ENCODE data around the gene OPRM1.
"Not testable (repeated sequence)": the region's sequence is repeated elsewhere in the genome, so short reads cannot be mapped to it uniquely, and the experiment has no call there.

OPRM1 gene

DNA sequence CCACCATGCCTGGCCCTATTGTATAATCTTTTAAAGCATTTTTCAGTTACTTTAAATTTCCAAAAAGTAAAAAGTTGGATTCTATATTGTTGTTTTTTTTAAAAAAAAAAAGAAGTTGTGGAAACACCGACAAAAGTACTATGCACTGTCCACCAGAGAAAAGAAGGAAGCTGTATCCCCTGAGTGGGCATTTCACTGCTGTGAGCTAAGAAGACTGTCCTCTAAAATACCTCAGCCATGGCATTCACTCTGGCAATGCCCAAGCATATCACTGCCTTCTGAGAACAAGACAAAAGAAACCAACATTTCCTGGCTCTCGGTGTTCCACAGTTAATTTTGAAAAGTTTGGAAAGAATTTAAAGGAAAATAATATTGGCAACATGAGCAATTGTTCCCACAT is 199.8 kb downstream of the OPRM1 start:
- peaks cover 19% of the 10 kb centered on the region for H3K4me1 ChIP-seq (ENCODE audit: insufficient read depth, low read length)

DNA sequence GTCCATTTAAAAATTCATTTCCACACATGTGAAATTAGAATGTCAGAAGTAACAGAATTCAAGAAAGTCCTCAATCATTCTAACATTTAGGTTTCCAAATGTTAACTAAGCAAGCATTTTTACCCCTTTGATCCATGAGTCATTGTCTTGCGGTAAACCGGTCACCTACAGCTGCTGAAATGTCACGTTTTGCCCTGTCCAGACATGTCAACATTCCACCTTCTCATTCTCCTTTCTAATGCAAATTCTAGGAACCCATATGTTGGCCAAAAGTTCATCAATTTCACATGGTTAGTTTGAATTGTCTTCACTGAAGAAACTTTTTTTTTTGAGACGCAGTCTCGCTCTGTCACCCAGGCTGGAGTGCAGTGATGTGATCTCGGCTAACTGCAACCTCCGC is 200.4 kb downstream of the OPRM1 start:
- Histone ChIP-seq H3K36me3 (ENCODE audit: insufficient read depth, low read length) (no peaks in the 10 kb centered on the region), H3K4me1 (ENCODE audit: insufficient read depth, low read length) (peaks cover 22% of the 10 kb centered on the region), H3K9ac (ENCODE audit: low read depth, low read length) (no peak overlapping the region), H3K9me3 (ENCODE audit: control insufficient read depth, insufficient read depth, low read length) (no peaks in the 10 kb centered on the region)

More for the DNA sequence above, 199.8 kb downstream of the OPRM1 start:
- no peaks in the 10 kb centered on the region for H3K36me3 ChIP-seq (ENCODE audit: insufficient read depth, low read length)
- no peaks in the 10 kb centered on the region for H3K9me3 ChIP-seq (ENCODE audit: control insufficient read depth, insufficient read depth, low read length)
- H3K9ac ChIP-seq (ENCODE audit: low read depth, low read length), result no peak overlapping the region

DNA sequence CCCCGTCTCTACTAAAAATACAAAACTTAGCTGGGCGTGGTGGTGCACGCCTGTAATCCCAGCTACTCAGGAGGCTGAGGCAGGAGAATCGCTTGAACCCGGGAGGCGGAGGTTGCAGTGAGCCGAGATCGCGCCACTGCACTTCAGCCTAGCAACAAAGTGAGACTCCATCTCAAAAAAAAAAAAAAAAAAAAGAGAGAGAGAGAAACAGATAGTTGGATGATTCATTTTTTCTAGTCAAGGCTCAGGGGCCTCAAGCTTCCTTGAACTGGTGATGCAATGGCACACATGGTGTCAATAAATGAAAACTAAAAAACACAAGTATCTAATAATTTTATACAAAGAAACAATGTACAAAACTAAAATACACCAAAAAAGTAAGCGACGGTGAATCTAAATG is 202.0 kb downstream of the OPRM1 start:
- not testable (repeated sequence) for H3K9ac ChIP-seq (ENCODE audit: low read depth, low read length); H3K9me3 ChIP-seq (ENCODE audit: control insufficient read depth, insufficient read depth, low read length); H3K36me3 ChIP-seq (ENCODE audit: insufficient read depth, low read length)
- H3K4me1 ChIP-seq (ENCODE audit: insufficient read depth, low read length), result peaks cover 28% of the 10 kb centered on the region

DNA sequence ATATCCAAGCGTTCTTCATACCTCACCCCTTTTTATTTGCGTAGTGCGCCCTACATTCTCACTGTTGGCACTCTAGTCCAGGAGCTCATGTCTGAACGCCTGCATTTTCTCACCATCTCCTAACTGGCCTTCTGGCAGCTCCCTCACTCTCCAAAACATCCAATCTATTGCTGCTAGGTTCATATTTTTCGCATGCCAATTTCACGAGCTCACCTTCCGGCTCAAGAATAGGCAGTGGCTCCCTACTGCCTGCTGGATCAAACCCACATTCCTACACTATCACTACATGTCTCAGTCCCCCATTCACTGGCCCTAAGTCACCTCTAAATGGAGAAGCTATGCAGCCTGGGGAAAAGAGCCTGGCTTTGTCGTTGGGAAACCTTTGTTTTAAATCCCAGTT is 202.5 kb downstream of the OPRM1 start:
- Histone ChIP-seq H3K36me3 (ENCODE audit: insufficient read depth, low read length) (no peaks in the 10 kb centered on the region), H3K9me3 (ENCODE audit: control insufficient read depth, insufficient read depth, low read length) (no peaks in the 10 kb centered on the region), H3K4me1 (ENCODE audit: insufficient read depth, low read length) (peaks cover 33% of the 10 kb centered on the region), H3K9ac (ENCODE audit: low read depth, low read length) (no peak overlapping the region)

DNA sequence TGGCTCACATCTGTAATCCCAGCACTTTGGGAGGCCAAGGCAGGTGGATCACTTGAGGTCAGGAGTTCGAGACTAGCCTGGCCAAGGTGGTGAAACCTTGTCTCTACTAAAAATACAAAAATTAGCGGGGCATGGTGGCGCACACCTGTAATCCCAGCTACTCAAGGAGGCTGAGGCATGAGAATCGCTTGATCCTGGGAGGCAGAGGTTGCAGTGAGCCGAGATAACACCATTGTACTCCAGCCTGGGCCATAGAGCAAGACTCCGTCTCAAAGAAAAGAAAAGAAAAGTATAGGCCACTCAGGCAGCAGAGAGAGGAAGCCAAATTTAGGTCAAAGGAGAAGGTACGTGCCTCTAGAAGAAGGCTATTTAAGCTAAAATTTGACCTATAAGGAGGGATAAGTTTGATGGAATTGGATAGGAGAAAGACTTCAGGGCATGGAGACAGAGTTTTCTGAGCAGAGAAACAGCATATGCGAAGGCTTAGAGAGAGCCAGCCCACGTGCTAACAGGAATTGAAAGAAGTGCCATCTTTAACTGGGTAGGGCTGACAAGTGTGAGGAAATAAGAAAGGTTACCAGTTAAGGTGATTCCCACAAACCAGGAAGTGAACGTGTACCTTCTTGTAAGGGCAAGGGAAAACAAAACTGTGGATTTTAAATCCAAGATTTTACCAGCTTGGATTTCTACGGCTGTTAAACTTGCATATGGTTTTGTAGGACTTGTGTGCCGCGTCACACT is 203.7 kb downstream of the OPRM1 start:
- Histone ChIP-seq H3K4me1 (ENCODE audit: insufficient read depth, low read length) (peaks cover 38% of the 10 kb centered on the region), H3K9me3 (ENCODE audit: control insufficient read depth, insufficient read depth, low read length) (no peaks in the 10 kb centered on the region), H3K36me3 (ENCODE audit: insufficient read depth, low read length) (no peaks in the 10 kb centered on the region), H3K9ac (ENCODE audit: low read depth, low read length) (no peak overlapping the region)

DNA sequence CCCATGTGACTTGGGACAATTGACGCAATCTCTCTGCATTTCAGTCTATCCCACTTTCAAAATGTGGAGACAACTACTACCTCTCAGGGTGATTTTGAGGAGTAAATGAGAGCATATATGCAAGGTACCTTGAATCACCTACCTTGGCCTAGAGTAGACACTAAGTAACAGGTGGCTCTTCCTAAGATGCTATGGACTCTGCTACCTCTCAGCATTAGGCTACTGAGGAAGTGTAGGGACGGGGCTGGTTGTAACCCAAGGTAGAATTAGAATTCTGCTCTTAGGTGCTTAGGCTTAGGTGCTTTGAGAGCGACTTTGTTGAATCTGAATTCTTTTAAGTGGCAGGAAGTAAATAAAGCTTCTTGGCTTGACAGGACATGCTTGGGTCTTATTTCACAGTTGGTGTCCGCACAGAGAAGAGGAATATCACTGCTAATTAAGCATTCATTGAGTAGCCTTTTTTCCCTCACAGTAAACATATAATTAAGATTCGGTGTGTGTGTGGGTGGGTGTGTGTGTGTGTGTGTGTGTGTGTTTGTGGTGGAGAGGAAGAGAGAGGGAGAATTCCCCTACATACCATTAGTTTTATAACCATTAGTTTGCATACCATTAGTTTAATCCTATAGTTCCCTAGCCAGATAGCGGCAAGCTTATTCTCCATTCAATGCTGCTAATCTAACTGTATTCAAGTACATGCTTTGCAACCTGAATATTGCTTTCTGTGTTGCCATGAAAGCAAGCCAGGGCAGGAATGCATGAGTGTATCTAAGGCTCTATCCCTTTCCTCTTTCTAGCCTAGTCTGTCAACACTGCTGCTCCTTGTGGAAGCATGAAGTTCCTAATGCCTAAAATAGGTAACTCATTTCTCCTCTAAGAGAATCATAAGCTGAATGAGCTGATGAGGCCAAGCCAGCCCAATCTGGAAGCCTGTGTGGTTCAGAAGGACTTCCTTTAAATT is 205.0 kb downstream of the OPRM1 start:
- H3K4me1 ChIP-seq (ENCODE audit: insufficient read depth, low read length), result peaks cover 35% of the 10 kb centered on the region
- no peak overlapping the region for H3K9ac ChIP-seq (ENCODE audit: low read depth, low read length)
- H3K36me3 ChIP-seq (ENCODE audit: insufficient read depth, low read length), result no peaks in the 10 kb centered on the region
- H3K9me3 ChIP-seq (ENCODE audit: control insufficient read depth, insufficient read depth, low read length), result no peaks in the 10 kb centered on the region

DNA sequence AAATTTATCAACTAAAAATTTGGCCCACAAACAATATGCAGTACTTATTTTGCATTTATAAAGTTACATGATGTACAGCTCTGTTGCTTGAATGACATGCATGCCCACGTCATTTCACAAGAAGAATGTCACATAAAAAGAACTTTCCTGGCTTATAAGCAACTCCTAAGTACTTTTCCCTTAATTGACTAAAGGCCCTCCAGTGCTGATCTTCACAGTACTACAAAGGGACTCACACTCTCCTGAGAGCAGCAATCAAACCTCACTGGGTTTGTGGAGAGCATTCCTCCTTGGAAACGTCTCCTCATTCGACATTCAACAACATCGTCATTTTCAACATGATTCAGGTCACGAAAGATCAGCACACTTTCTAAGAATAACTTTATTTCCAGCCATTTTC is 206.5 kb downstream of the OPRM1 start:
- Histone ChIP-seq H3K9me3 (ENCODE audit: control insufficient read depth, insufficient read depth, low read length) (no peaks in the 10 kb centered on the region), H3K9ac (ENCODE audit: low read depth, low read length) (no peak overlapping the region), H3K4me1 (ENCODE audit: insufficient read depth, low read length) (peaks cover 28% of the 10 kb centered on the region; the same call in 1 of the 2 replicates), H3K36me3 (ENCODE audit: insufficient read depth, low read length) (no peaks in the 10 kb centered on the region)

DNA sequence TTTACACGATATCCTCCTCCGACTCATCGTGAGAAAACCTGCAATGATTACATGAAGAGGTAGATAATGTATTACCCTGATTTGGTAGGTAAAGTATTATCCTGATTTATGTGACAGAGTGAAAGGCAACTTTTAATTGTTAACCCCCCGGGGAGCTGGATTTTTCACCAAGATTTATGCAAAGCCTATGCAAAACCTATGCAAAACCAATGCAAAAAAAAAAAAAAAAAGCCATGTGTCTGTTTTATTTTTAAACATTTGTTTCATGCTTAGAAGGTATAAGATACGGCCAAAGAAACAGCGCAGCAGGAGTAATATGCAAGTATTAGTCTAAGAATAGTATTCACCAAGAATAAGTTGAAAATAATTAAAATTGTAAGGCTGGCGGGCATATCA is 207.7 kb downstream of the OPRM1 start:
- H3K9me3 ChIP-seq (ENCODE audit: control insufficient read depth, insufficient read depth, low read length), result no peaks in the 10 kb centered on the region
- peaks cover 28% of the 10 kb centered on the region; the same call in 1 of the 2 replicates for H3K4me1 ChIP-seq (ENCODE audit: insufficient read depth, low read length)
- H3K36me3 ChIP-seq (ENCODE audit: insufficient read depth, low read length), result no peaks in the 10 kb centered on the region
- H3K9ac ChIP-seq (ENCODE audit: low read depth, low read length), result peak overlapping the region; percentile 13; the same call in 1 of the 2 replicates

DNA sequence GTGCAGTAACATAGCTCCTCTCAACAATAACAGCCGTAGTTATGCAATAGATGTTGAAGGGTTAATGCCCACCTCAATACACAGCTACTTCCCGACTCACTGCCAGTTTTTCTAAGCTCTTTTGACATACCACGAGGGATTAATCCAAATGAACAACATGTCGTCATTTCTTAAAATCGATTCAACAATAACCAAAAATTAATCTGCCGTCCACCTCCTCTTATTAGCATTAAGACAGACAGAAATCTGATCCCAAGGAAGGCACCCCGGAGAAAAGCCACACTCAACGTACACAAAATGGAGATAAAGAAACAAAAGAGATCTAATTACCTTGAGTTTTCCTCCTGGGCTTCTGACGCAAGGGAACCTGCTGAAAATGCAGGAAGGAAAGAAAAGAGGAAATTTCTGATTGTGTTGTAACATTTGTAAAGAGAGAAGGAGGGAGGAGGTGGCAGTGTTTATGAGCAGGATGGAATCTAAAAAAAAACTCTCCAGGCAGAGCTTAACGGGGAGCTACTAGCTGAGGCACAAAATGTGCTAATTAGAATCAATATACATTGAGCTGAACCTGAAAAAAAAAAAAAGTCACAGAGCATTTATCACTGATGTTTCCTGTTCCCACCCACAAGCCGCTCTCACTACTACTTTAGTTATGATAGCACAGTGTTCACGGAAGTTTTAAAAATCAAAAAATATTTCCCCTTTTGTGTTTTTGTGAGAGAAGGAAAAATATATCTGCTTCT is 208.2 kb downstream of the OPRM1 start:
- Histone ChIP-seq H3K9ac (ENCODE audit: low read depth, low read length) (peak overlapping the region; percentile 13), H3K36me3 (ENCODE audit: insufficient read depth, low read length) (no peaks in the 10 kb centered on the region)

DNA sequence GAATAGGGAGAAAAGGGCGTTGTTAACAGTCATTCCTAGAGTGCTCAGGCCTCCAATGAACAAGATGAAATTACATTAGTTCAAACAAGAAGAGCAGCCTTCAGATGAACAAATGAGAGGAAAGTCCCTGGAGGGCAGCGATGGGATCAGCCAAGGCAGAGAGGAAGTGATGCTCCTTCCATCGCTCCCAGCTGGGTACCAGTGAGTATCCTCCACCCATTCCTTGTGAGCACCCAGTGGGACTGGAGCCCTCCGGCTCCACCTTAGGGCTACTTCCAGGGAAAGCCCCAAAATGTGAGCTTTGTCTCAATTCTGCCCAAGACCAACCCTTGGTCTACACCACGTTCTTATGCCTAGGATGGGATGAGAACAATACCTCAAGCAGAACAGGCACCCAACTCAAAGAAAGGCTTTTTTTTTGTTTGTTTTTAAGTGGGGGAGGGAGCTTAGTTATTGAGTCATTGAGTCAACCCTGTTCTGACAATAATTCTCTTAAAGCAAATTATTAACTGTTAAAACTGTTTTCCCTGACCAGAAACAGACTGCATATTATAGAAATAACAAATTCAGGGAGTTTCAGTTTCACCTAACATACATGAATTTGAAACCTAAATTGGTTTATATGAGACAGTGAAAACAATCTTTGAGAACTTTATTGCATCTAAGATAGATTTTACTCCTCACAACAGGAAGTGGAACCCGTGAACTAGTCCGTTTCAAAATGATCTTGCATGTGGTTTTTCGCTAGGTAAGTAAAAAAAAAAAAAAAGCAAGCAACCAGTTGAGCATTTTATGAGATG is 210.7 kb downstream of the OPRM1 start:
- H3K36me3 ChIP-seq (ENCODE audit: insufficient read depth, low read length), result no peaks in the 10 kb centered on the region
- H3K9me3 ChIP-seq (ENCODE audit: control insufficient read depth, insufficient read depth, low read length), result no peaks in the 10 kb centered on the region
- no peak overlapping the region for H3K9ac ChIP-seq (ENCODE audit: low read depth, low read length)
- H3K4me1 ChIP-seq (ENCODE audit: insufficient read depth, low read length), result peaks cover 16% of the 10 kb centered on the region; the same call in 1 of the 2 replicates

More for the DNA sequence above, 208.2 kb downstream of the OPRM1 start:
- Histone ChIP-seq H3K4me1 (ENCODE audit: insufficient read depth, low read length) (peaks cover 28% of the 10 kb centered on the region; the same call in 1 of the 2 replicates), H3K9me3 (ENCODE audit: control insufficient read depth, insufficient read depth, low read length) (no peaks in the 10 kb centered on the region)

DNA sequence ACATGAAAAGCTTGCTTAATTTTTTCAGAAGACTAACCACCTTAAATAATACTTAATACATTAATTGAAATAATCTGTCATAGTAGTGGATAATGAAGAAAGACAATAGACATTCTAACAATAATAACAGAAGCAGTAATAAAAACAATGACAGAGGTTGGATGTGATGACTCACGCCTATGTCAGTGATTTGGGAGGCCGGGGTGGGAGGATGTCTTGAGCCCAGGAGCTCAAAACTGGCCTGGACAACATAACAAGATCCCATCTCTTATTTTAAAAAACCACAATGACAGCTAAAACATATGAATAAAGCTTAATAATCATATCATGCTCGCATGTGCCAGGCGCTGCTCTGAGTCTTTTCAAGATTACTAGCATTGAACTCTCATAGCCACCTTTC is 212.1 kb downstream of the OPRM1 start:
- Histone ChIP-seq H3K9ac (ENCODE audit: low read depth, low read length) (no peak overlapping the region), H3K9me3 (ENCODE audit: control insufficient read depth, insufficient read depth, low read length) (no peaks in the 10 kb centered on the region), H3K36me3 (ENCODE audit: insufficient read depth, low read length) (no peaks in the 10 kb centered on the region), H3K4me1 (ENCODE audit: insufficient read depth, low read length) (peaks cover 10% of the 10 kb centered on the region; the same call in 1 of the 2 replicates)

DNA sequence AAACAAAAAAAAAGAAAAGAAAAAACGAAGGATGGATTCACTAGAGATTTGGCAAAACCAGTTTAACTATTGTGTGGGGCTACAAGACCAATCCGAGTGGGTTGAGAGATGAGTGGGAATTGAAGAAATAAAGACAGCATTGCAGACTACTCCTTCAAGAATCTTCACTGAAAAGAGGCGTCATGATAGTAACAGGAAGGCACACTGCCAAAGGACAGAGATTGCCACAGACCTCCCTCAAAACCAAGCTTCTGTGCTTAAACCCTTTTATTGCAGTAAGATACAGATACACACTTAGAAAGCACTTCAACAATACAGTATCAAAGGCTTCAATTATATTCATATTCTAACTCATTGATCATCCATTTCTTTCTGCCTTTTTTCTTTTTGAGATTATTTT is 213.6 kb downstream of the OPRM1 start:
- no peaks in the 10 kb centered on the region for H3K36me3 ChIP-seq (ENCODE audit: insufficient read depth, low read length)
- H3K9me3 ChIP-seq (ENCODE audit: control insufficient read depth, insufficient read depth, low read length), result peaks cover 2% of the 10 kb centered on the region; the same call in 1 of the 2 replicates
- no peaks in the 10 kb centered on the region; the same call in 1 of the 2 replicates for H3K4me1 ChIP-seq (ENCODE audit: insufficient read depth, low read length)
- H3K9ac ChIP-seq (ENCODE audit: low read depth, low read length), result no peak overlapping the region

DNA sequence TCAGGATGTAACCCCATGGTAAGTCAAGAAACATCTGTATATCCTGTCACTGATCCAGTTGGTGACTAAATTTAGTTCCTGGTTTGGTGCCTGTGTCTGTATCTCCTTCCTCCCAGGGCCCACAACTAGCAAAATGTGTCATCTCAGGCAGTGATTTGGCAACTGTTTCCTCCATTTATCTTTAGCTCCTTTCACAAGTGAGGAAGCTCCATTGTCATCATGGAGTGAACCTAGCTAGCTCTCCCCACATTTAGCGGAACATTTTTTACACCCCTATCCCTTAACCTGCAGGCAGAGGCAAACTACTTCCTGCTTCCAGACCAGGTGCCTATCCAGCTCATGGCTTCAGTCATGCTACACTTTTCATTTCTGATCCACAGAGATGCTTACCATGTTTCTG is 218.0 kb downstream of the OPRM1 start:
- no peaks in the 10 kb centered on the region for H3K36me3 ChIP-seq (ENCODE audit: insufficient read depth, low read length)
- H3K9me3 ChIP-seq (ENCODE audit: control insufficient read depth, insufficient read depth, low read length), result peaks cover 2% of the 10 kb centered on the region; the same call in 1 of the 2 replicates
- no peaks in the 10 kb centered on the region for H3K4me1 ChIP-seq (ENCODE audit: insufficient read depth, low read length)
- no peak overlapping the region for H3K9ac ChIP-seq (ENCODE audit: low read depth, low read length)

Data from ES-I3 (cell line).